ENCODE results near the gene MLLT1.

DNA sequence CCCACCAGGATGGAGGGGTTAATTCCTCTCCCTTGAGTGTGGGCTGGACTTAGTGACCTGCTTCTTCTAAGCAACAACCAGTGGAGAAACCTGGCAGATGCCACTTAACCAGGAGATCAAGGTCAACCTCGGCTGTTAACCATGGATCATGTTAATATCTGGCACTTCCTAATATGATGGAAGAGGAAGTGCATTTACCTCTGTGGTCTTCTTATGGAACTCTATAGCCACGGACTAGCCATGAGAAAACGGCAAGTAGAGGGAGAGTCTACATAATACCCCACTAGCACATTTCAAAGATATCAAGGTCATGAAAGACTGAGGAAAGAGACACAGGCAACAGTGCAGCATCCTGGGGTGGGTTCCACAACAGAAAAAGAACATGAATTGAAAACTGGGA is 31.4 kb downstream of the MLLT1 start:
- TF ChIP-seq, protein P1, sequence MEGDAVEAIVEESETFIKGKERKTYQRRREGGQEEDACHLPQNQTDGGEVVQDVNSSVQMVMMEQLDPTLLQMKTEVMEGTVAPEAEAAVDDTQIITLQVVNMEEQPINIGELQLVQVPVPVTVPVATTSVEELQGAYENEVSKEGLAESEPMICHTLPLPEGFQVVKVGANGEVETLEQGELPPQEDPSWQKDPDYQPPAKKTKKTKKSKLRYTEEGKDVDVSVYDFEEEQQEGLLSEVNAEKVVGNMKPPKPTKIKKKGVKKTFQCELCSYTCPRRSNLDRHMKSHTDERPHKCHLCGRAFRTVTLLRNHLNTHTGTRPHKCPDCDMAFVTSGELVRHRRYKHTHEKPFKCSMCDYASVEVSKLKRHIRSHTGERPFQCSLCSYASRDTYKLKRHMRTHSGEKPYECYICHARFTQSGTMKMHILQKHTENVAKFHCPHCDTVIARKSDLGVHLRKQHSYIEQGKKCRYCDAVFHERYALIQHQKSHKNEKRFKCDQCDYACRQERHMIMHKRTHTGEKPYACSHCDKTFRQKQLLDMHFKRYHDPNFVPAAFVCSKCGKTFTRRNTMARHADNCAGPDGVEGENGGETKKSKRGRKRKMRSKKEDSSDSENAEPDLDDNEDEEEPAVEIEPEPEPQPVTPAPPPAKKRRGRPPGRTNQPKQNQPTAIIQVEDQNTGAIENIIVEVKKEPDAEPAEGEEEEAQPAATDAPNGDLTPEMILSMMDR (IDR thresholded peaks at IDR 0.05 in 2 of 3, conservative IDR thresholded peaks at IDR 0.05 in 1 of 3; ENCODE audit: borderline replicate concordance in 1 of 3, insufficient read depth in 1 of 3, low read depth in 2 of 3, low read length in 2 of 3) = no peak
- TF ChIP-seq POLR2AphosphoS5 (IDR thresholded peaks at IDR 0.05; ENCODE audit: low read depth, low read length) = no peak
- TF ChIP-seq POLR2A (IDR thresholded peaks at IDR 0.05; ENCODE audit: borderline replicate concordance, extremely low read depth, insufficient read depth, insufficient read length) = no peak
- no peak for TF ChIP-seq EZH2 (IDR thresholded peaks at IDR 0.05)
